IMR-90 (cell line): ENCODE data around the gene RALGPS1. TPM values are rescaled to one million over a fixed set of nuclear protein-coding genes. Genes with fewer than 3 reads are reported as not detected.

Experiments used
- ATAC-seq: fragments of 200-7000 bp; cut with Tn5 transposase; 2 replicates; pipeline ENCODE4 v1.9.1; 2020; ENCODE audit warnings: low read depth, mild to moderate bottlenecking, moderate library complexity
- BruUV-seq: library from RNA; stranded (reverse); fragments of 400-500 nt; replicated peaks from 2 replicates; lab custom pipeline; 2021; lab: Mats Ljungman, UMichigan
- CTCF ChIA-PET: fragments of 300-600 bp; formaldehyde crosslinking; extraction: SDS; loops from one replicate; lab custom pipeline; 2021; ENCODE audit warnings: antibody characterized with exemption; lab: Yijun Ruan, JAX
- POLR2A ChIA-PET: fragments of 300-600 bp; sonication (Branson Sonifier 250); formaldehyde crosslinking; loops from one replicate; lab custom pipeline; 2022; ENCODE audit warnings: antibody characterized with exemption; ENCODE audit not compliant: unreplicated experiment; lab: Charles Lee
- DNase-seq: peaks from one replicate; pipeline ENCODE4 v3.0.0; 2013
- H2AFZ ChIP-seq: replicated peaks from 2 replicates; pipeline ENCODE3; 2013; ENCODE audit warnings: low read length, mild to moderate bottlenecking; ENCODE audit not compliant: poor library complexity
- H2AK5ac ChIP-seq: 2 replicates; pipeline ENCODE4 v1.6.1; 2013; ENCODE audit warnings: low read depth, low read length, inconsistent platforms
- H2AK9ac ChIP-seq: replicated peaks from 2 replicates; pipeline ENCODE3; 2013; ENCODE audit warnings: mild to moderate bottlenecking, low read depth, low read length, moderate library complexity; ENCODE audit not compliant: poor library complexity
- H2BK120ac ChIP-seq: 2 replicates; pipeline ENCODE4 v1.6.1; 2013; ENCODE audit warnings: low read depth, low read length, inconsistent platforms
- H2BK15ac ChIP-seq: 3 replicates; pipeline ENCODE4 v1.6.1; 2013; ENCODE audit warnings: low read depth, low read length, inconsistent platforms
- H2BK20ac ChIP-seq: 2 replicates; pipeline ENCODE4 v1.6.1; 2013; ENCODE audit warnings: low read depth, mild to moderate bottlenecking, inconsistent platforms, low read length, moderate library complexity
- H2BK5ac ChIP-seq: 2 replicates; pipeline ENCODE4 v1.6.1; 2013; ENCODE audit warnings: mild to moderate bottlenecking, low read depth, low read length, inconsistent platforms; ENCODE audit not compliant: poor library complexity, severe bottlenecking
- H3K14ac ChIP-seq: replicated peaks from 2 replicates; pipeline ENCODE4 v1.6.1; 2013; ENCODE audit warnings: low read depth, low read length, inconsistent platforms
- H3K18ac ChIP-seq: 2 replicates; pipeline ENCODE4 v1.6.1; 2013; ENCODE audit warnings: low read depth, low read length, control low read depth
- H3K23ac ChIP-seq: 2 replicates; pipeline ENCODE4 v1.6.1; 2013; ENCODE audit warnings: low read depth, low read length, inconsistent platforms
- H3K27ac ChIP-seq: 2 replicates; pipeline ENCODE4 v1.5.1; 2013; ENCODE audit warnings: mild to moderate bottlenecking, control low read depth, low read length; ENCODE audit not compliant: insufficient read depth
- H3K27me3 ChIP-seq: 2 replicates; pipeline ENCODE4 v1.6.1; 2013; ENCODE audit warnings: low read length; ENCODE audit not compliant: control insufficient read depth, insufficient read depth
- H3K36me3 ChIP-seq: 2 replicates; pipeline ENCODE4 v1.6.1; 2013; ENCODE audit warnings: low read length, mixed read lengths; ENCODE audit not compliant: control insufficient read depth, insufficient read depth
- H3K4ac ChIP-seq: 2 replicates; pipeline ENCODE4 v1.6.1; 2013; ENCODE audit warnings: low read depth, low read length, inconsistent platforms
- H3K4me1 ChIP-seq: 2 replicates; pipeline ENCODE4 v1.6.1; 2013; ENCODE audit warnings: low read length, mixed read lengths; ENCODE audit not compliant: control insufficient read depth, insufficient read depth
- H3K4me2 ChIP-seq: 2 replicates; pipeline ENCODE4 v1.6.1; 2013; ENCODE audit warnings: low read depth, mild to moderate bottlenecking, control low read depth, low read length, moderate library complexity
- H3K4me3 ChIP-seq: 2 replicates; pipeline ENCODE4 v1.5.1; 2013; ENCODE audit warnings: low read depth, mild to moderate bottlenecking, control low read depth, low read length, moderate library complexity; ENCODE audit not compliant: insufficient read depth
- H3K56ac ChIP-seq: 2 replicates; pipeline ENCODE4 v1.6.1; 2013; ENCODE audit warnings: low read length, inconsistent platforms; ENCODE audit not compliant: insufficient read depth; ENCODE audit errors: extremely low read depth
- H3K79me1 ChIP-seq, 2 experiments: 2 replicates each; pipeline ENCODE4 v1.6.1; 2013; ENCODE audit warnings: low read length in 2 of 2, inconsistent platforms in 1 of 2, low read depth in 1 of 2
- H3K9ac ChIP-seq: 2 replicates; pipeline ENCODE4 v1.6.1; 2013; ENCODE audit warnings: low read depth, low read length, control low read depth
- H3K9me1 ChIP-seq: 2 replicates; pipeline ENCODE4 v1.6.1; 2013; ENCODE audit warnings: low read length, inconsistent platforms; ENCODE audit not compliant: insufficient read depth
- H3K9me3 ChIP-seq: 2 replicates; pipeline ENCODE4 v1.6.1; 2013; ENCODE audit warnings: low read length; ENCODE audit not compliant: control insufficient read depth, insufficient read depth
- H4K20me1 ChIP-seq: 2 replicates; pipeline ENCODE4 v1.6.1; 2013; ENCODE audit warnings: low read length, inconsistent platforms; ENCODE audit not compliant: insufficient read depth
- H4K5ac ChIP-seq: 2 replicates; pipeline ENCODE4 v1.6.1; 2013; ENCODE audit warnings: mild to moderate bottlenecking, low read depth, low read length, control low read depth
- H4K8ac ChIP-seq, 2 experiments: 2 replicates each; pipeline ENCODE4 v1.6.1; 2013; ENCODE audit warnings: low read depth in 2 of 2, low read length in 2 of 2, control low read depth in 1 of 2, inconsistent platforms in 1 of 2
- H4K91ac ChIP-seq: 2 replicates; pipeline ENCODE4 v1.6.1; 2013; ENCODE audit warnings: low read depth, low read length, inconsistent platforms; ENCODE audit not compliant: insufficient read depth
- CHD1 ChIP-seq: IDR thresholded peaks from 2 replicates; pipeline ENCODE4 v1.6.1; 2012; ENCODE audit warnings: low read depth, low read length, improper control_type of control experiment
- SMC3 ChIP-seq: fragments of 150-350 bp; IDR thresholded peaks from 2 replicates; pipeline ENCODE4 v1.6.1; 2016; ENCODE audit warnings: low read depth, mild to moderate bottlenecking, antibody characterized with exemption, low read length, moderate library complexity
- WGBS, 2 experiments: methylation state at CpG; one replicate each; pipeline versions ENCODE4 v1.1.5 to v1.1.7; 2013; ENCODE audit warnings: missing lambda C conversion rate in 2 of 2; ENCODE audit not compliant: insufficient read length in 1 of 2; ENCODE audit errors: extremely low coverage in 2 of 2; 5-methylcytosine and 5-hydroxymethylcytosine counted together
- dilution Hi-C: fragments of 300-500 bp; cut with HindIII; formaldehyde crosslinking; loops from one replicate; pipeline ENCODE4 v1.14.3; 2018; ENCODE audit warnings: low sequenced_read_pairs; ENCODE audit not compliant: unreplicated experiment
- in situ Hi-C: fragments of 300-500 bp; cut with MboI; formaldehyde crosslinking; loops from 3 replicates; pipeline ENCODE4 v1.14.3; 2019; ENCODE audit warnings: low sequenced_read_pairs, inconsistent platforms, mixed read lengths
- intact Hi-C: fragments of 100-400 bp; cut with micrococcal nuclease; formaldehyde crosslinking; loops from 2 replicates; pipeline ENCODE4 v1.10.0; 2022
- polyA plus RNA-seq, 3 experiments: library from polyadenylated mRNA; depleted of rRNA; stranded (reverse); fragments of >200 nt; gene quantifications; 2 replicates each; pipeline ENCODE4 v1.2.3, GENCODE V29; 2012; ENCODE audit warnings: low replicate concordance in 1 of 3
- total RNA-seq: library from RNA; depleted of rRNA; stranded (reverse); fragments of >200 nt; gene quantifications from 2 replicates; pipeline ENCODE4 v1.2.3, GENCODE V29; 2012
- TF ChIP-seq, protein P1 (sequence below): conservative IDR thresholded peaks from 2 replicates; pipeline ENCODE4 v1.5.1; 2012; ENCODE audit warnings: mild to moderate bottlenecking, low read depth, low read length, improper control_type of control experiment

Gene RALGPS1
- total and polyA plus RNA-seq, 2 of the 4 experiments (the other 2 are of a cell fraction), result 0.90 to 2.8 TPM

DNA sequence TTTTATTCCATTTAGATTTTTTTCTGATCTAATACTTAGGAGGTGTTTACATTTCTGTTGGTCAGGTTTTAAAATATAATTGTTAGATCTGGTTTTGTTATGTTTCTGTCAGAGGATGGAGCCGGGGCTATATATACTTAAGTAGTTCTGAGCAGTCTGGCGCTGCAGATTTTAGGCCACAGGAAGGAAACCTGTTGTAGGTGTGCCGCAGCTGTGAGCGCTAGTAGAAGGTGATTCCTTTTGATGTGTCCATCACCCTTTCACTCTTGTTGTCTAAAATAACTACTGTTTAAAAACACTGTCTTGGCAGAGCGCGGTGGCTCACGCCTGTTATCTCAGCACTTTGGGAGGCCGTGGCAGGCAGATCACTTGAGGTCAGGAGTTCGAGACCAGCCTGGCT lies 37.2 kb upstream of the RALGPS1 start:
- TF ChIP-seq SMC3 (no peak), CHD1 (no peak)
- TF ChIP-seq, protein P1, sequence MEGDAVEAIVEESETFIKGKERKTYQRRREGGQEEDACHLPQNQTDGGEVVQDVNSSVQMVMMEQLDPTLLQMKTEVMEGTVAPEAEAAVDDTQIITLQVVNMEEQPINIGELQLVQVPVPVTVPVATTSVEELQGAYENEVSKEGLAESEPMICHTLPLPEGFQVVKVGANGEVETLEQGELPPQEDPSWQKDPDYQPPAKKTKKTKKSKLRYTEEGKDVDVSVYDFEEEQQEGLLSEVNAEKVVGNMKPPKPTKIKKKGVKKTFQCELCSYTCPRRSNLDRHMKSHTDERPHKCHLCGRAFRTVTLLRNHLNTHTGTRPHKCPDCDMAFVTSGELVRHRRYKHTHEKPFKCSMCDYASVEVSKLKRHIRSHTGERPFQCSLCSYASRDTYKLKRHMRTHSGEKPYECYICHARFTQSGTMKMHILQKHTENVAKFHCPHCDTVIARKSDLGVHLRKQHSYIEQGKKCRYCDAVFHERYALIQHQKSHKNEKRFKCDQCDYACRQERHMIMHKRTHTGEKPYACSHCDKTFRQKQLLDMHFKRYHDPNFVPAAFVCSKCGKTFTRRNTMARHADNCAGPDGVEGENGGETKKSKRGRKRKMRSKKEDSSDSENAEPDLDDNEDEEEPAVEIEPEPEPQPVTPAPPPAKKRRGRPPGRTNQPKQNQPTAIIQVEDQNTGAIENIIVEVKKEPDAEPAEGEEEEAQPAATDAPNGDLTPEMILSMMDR, result no peak
- Histone ChIP-seq H2BK5ac (no peak overlapping the region), H3K14ac (no peak overlapping the region), H3K18ac (no peak overlapping the region), H3K36me3 (peaks cover 20% of the 10 kb centered on the region), H4K8ac (no peak overlapping the region), H3K56ac (no peak overlapping the region), H3K9me3 (no peaks in the 10 kb centered on the region), H3K4me1 (peaks cover 3% of the 10 kb centered on the region), H3K9ac (no peak overlapping the region), H4K20me1 (peaks cover 47% of the 10 kb centered on the region), H3K27ac (no peak overlapping the region), H3K4me2 (no peak overlapping the region), H2BK15ac (no peak overlapping the region), H3K79me1 (peaks cover 29 to 70% of the 10 kb centered on the region in 2 experiments), H2BK20ac (no peak overlapping the region), H2AFZ (no peak overlapping the region), H3K4me3 (no peak overlapping the region), H4K91ac (no peak overlapping the region), H3K9me1 (peaks cover 6% of the 10 kb centered on the region), H2AK5ac (no peak overlapping the region), H2AK9ac (no peak overlapping the region), H3K27me3 (no peaks in the 10 kb centered on the region), H3K23ac (no peak overlapping the region), H3K4ac (no peak overlapping the region), H4K5ac (no peak overlapping the region), H2BK120ac (no peak overlapping the region)
- BruUV-seq, result no TSS peak
- CTCF ChIA-PET, result no interaction called here
- in situ Hi-C loops (no loop called here), intact Hi-C loops (loop anchor here (10.0 kb wide), 1 partner anchor 353 kb away; no protein-coding TSS in a partner anchor), dilution Hi-C loops (no loop called here)
- DNase-seq (no peak), ATAC-seq (no peak)
- POLR2A ChIA-PET, result no interaction called here
- no CpG with 5 or more reads among the region's 9 CpGs for WGBS, 2 experiments
